Measurements from ENCODE around the gene MROH2B.
"Not testable (repeated sequence)": the region's sequence is repeated elsewhere in the genome, so short reads cannot be mapped to it uniquely, and the experiment has no call there.

MROH2B gene

GRCh38 chr5:41071242-41071641, at the start of gene MROH2B:
MROH2B (minus strand) TSS chr5:41071342; CDS start chr5:41070852, 490 bp downstream.
- no peak for DNase-seq

- DNase-seq, result no peak
These were observed 49.5 kb upstream of the MROH2B start for GRCh38 chr5:41120600-41120999.

GRCh38 chr5:41118177-41118576, 47.0 kb upstream of the MROH2B start:
- no peak for DNase-seq

GRCh38 chr5:41115281-41115680, 44.1 kb upstream of the MROH2B start:
- peak; percentile 52 for DNase-seq

- DNase-seq, result no peak
These were observed 41.6 kb upstream of the MROH2B start for GRCh38 chr5:41112486-41113455.

GRCh38 chr5:41109186-41109585, 38.0 kb upstream of the MROH2B start:
- peak; percentile 15 for DNase-seq

- DNase-seq, result no peak
These were observed 31.2 kb upstream of the MROH2B start for GRCh38 chr5:41102341-41102740.

- no peak for DNase-seq
These were observed 26.5 kb upstream of the MROH2B start for GRCh38 chr5:41097642-41098041.

GRCh38 chr5:41095324-41096101, 24.4 kb upstream of the MROH2B start:
- no peak for DNase-seq

GRCh38 chr5:41094871-41095270, 23.7 kb upstream of the MROH2B start:
- no peak for DNase-seq

GRCh38 chr5:41093803-41094202, 22.7 kb upstream of the MROH2B start:
- no peak for DNase-seq

- DNase-seq, result no peak
These were observed 16.3 kb upstream of the MROH2B start for GRCh38 chr5:41087461-41087860.

GRCh38 chr5:41083306-41083705, 12.2 kb upstream of the MROH2B start:
- DNase-seq, result no peak

GRCh38 chr5:41071975-41072374, 833 bp upstream of the MROH2B start:
- peak; percentile 8 for DNase-seq

GRCh38 chr5:41067714-41068568, 3.2 kb downstream of the MROH2B start:
- DNase-seq, result no peak

GRCh38 chr5:41065691-41066335, 5.3 kb downstream of the MROH2B start:
- DNase-seq, result no peak

- DNase-seq, result no peak
These were observed 13.2 kb downstream of the MROH2B start for GRCh38 chr5:41057940-41058339.

- DNase-seq, result no peak
These were observed 13.9 kb downstream of the MROH2B start for GRCh38 chr5:41057231-41057630.

GRCh38 chr5:41048986-41049385, 22.2 kb downstream of the MROH2B start:
- no peak for DNase-seq

- no peak for DNase-seq
These were observed 27.9 kb downstream of the MROH2B start for GRCh38 chr5:41043109-41043747.

GRCh38 chr5:41032973-41033372, 38.2 kb downstream of the MROH2B start:
- DNase-seq, result no peak

- DNase-seq, result not testable (repeated sequence)
These were observed 48.5 kb downstream of the MROH2B start for GRCh38 chr5:41022600-41022999.

Data from kidney glomerular epithelial cell (primary cell).